ENCODE results near the gene MCHR1.

The MCHR1 gene

GRCh38 chr22:40668611-40669411 lies 10.5 kb upstream of the MCHR1 start:
- TF ChIP-seq CTCF (IDR thresholded peaks at IDR 0.05; ENCODE audit: low read depth, low read length) (no peak), EZH2phosphoT487 (IDR thresholded peaks at IDR 0.05; ENCODE audit: low read depth) (no peak)
- Histone ChIP-seq H3K36me3 (replicated peaks; ENCODE audit: low read depth, low read length) (no peaks in the 10 kb centered on the region), H4K20me1 (ENCODE audit: insufficient read depth, low read length) (no peaks in the 10 kb centered on the region), H3K9ac (ENCODE audit: low read length) (no peak overlapping the region), H3K27ac (ENCODE audit: low read length) (no peak overlapping the region), H3K27me3 (ENCODE audit: low read depth, low read length) (no peaks in the 10 kb centered on the region), H2AFZ (ENCODE audit: low read depth, low read length) (peak overlapping the region; percentile 59), H3K79me2 (ENCODE audit: low read length) (no peaks in the 10 kb centered on the region), H3K4me1 (ENCODE audit: low read length) (peaks cover 10% of the 10 kb centered on the region), H3K9me3 (ENCODE audit: insufficient read depth, low read length) (no peaks in the 10 kb centered on the region), H3K4me3 (ENCODE audit: low read length) (no peak overlapping the region), H3K4me2 (ENCODE audit: low read length) (peak overlapping the region; percentile 20)

- no peak overlapping the region for H2AFZ ChIP-seq (ENCODE audit: low read depth, low read length)
These were observed 9.2 kb upstream of the MCHR1 start for GRCh38 chr22:40670058-40670457.

GRCh38 chr22:40671369-40671768 lies 7.9 kb upstream of the MCHR1 start:
- H3K4me2 ChIP-seq (ENCODE audit: low read length) = no peak overlapping the region
- no peaks in the 10 kb centered on the region for H3K79me2 ChIP-seq (ENCODE audit: low read length)
- peaks cover 10% of the 10 kb centered on the region for H3K4me1 ChIP-seq (ENCODE audit: low read length)
- H3K9ac ChIP-seq (ENCODE audit: low read length) = no peak overlapping the region
- H2AFZ ChIP-seq (ENCODE audit: low read depth, low read length) = no peak overlapping the region
- H4K20me1 ChIP-seq (ENCODE audit: insufficient read depth, low read length) = no peaks in the 10 kb centered on the region
- H3K4me3 ChIP-seq (ENCODE audit: low read length) = no peak overlapping the region
- no peaks in the 10 kb centered on the region for H3K9me3 ChIP-seq (ENCODE audit: insufficient read depth, low read length)
- H3K27ac ChIP-seq (ENCODE audit: low read length) = no peak overlapping the region
- H3K27me3 ChIP-seq (ENCODE audit: low read depth, low read length) = no peaks in the 10 kb centered on the region
- TF ChIP-seq CTCF (IDR thresholded peaks at IDR 0.05; ENCODE audit: low read depth, low read length) (no peak), EZH2phosphoT487 (IDR thresholded peaks at IDR 0.05; ENCODE audit: low read depth) (no peak)
- H3K36me3 ChIP-seq (replicated peaks; ENCODE audit: low read depth, low read length) = no peaks in the 10 kb centered on the region

More at GRCh38 chr22:40670058-40670457, 9.2 kb upstream of the MCHR1 start:
- Histone ChIP-seq H3K27ac (ENCODE audit: low read length) (no peak overlapping the region), H3K27me3 (ENCODE audit: low read depth, low read length) (no peaks in the 10 kb centered on the region), H3K36me3 (replicated peaks; ENCODE audit: low read depth, low read length) (no peaks in the 10 kb centered on the region), H3K4me2 (ENCODE audit: low read length) (no peak overlapping the region), H3K79me2 (ENCODE audit: low read length) (no peaks in the 10 kb centered on the region), H3K4me3 (ENCODE audit: low read length) (no peak overlapping the region), H4K20me1 (ENCODE audit: insufficient read depth, low read length) (no peaks in the 10 kb centered on the region), H3K9ac (ENCODE audit: low read length) (no peak overlapping the region), H3K9me3 (ENCODE audit: insufficient read depth, low read length) (no peaks in the 10 kb centered on the region), H3K4me1 (ENCODE audit: low read length) (peaks cover 10% of the 10 kb centered on the region)
- TF ChIP-seq CTCF (IDR thresholded peaks at IDR 0.05; ENCODE audit: low read depth, low read length) (no peak), EZH2phosphoT487 (IDR thresholded peaks at IDR 0.05; ENCODE audit: low read depth) (no peak)

GRCh38 chr22:40671796-40672360 lies 7.4 kb upstream of the MCHR1 start:
- H3K9ac ChIP-seq (ENCODE audit: low read length) = no peak overlapping the region
- H3K79me2 ChIP-seq (ENCODE audit: low read length) = no peaks in the 10 kb centered on the region
- no peak overlapping the region for H3K4me2 ChIP-seq (ENCODE audit: low read length)
- no peak overlapping the region for H3K27ac ChIP-seq (ENCODE audit: low read length)
- H3K36me3 ChIP-seq (replicated peaks; ENCODE audit: low read depth, low read length) = no peaks in the 10 kb centered on the region
- H3K4me1 ChIP-seq (ENCODE audit: low read length) = peaks cover 10% of the 10 kb centered on the region
- no peak overlapping the region for H2AFZ ChIP-seq (ENCODE audit: low read depth, low read length)
- TF ChIP-seq EZH2phosphoT487 (IDR thresholded peaks at IDR 0.05; ENCODE audit: low read depth) (no peak), CTCF (IDR thresholded peaks at IDR 0.05; ENCODE audit: low read depth, low read length) (no peak)
- no peaks in the 10 kb centered on the region for H3K27me3 ChIP-seq (ENCODE audit: low read depth, low read length)
- no peak overlapping the region for H3K4me3 ChIP-seq (ENCODE audit: low read length)
- no peaks in the 10 kb centered on the region for H3K9me3 ChIP-seq (ENCODE audit: insufficient read depth, low read length)
- no peaks in the 10 kb centered on the region for H4K20me1 ChIP-seq (ENCODE audit: insufficient read depth, low read length)

All from OCI-LY3 (cell line).